ENCODE measurements around the gene STXBP6. TPM values are rescaled to one million over a fixed set of nuclear protein-coding genes. Genes with fewer than 3 reads are reported as not detected.

The STXBP6 gene
- total RNA-seq, 2 donors from 2014 or later = 13.5 to 20.2 TPM

DNA sequence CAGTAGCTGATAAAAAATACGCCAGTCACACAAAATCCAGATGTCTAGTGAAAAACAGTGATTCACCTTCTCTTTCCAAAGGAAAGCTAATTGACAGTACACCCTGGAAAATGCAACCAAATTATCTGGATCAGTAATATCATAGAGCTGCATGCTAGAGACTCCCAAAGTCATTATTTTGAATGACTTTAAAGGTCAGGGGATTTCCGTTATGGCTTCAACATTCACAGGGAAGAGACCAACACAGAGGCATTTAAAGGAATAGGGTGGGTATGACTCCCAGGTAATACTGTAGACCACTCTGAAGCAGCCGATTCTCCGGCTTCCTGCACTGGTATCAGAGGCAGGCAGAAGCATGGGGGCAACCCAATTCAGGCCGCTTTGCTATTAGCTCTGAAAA is 190.4 kb downstream of the STXBP6 start:
- Histone ChIP-seq H3K27ac (no peak overlapping the region), H3K4me1 (peaks cover 0 to 7% of the 10 kb centered on the region in 2 donors), H3K36me3 (no peaks in the 10 kb centered on the region), H3K9me3 (no peaks in the 10 kb centered on the region), H3K27me3 (no peaks in the 10 kb centered on the region), H3K4me3 (no peak overlapping the region)
- no peak for TF ChIP-seq CTCF (IDR thresholded peaks at IDR 0.05)
- no peak for DNase-seq (ENCODE audit: low spot score)

GRCh38 chr14:24858684-24859083 is 191.3 kb downstream of the STXBP6 start:
- Histone ChIP-seq H3K4me1 (peaks cover 0 to 7% of the 10 kb centered on the region in 2 donors), H3K9me3 (no peaks in the 10 kb centered on the region), H3K27me3 (no peaks in the 10 kb centered on the region), H3K36me3 (no peaks in the 10 kb centered on the region), H3K27ac (no peak overlapping the region), H3K4me3 (no peak overlapping the region)
- TF ChIP-seq CTCF (IDR thresholded peaks at IDR 0.05) = no peak
- DNase-seq (ENCODE audit: low spot score) = no peak

DNA sequence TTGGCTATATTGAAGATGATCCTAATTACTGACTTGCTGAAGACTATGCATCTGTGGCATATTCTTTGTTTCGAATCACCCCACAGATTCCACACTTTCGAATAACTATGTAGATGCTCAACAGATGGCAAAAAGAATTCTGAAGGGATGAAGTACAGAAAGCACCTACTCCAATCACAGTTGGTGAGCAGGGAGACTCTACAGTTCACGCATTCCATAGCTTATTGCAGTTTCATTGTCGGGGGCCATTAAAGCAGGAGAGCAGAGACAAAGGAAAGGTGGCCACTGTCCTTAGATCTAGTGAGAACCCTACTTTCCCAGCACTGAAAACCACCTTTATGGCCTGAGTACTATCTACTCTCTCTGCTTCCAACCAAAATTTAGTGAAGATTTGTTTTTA is 191.9 kb downstream of the STXBP6 start:
- no peak overlapping the region for H3K27ac ChIP-seq
- no peaks in the 10 kb centered on the region for H3K9me3 ChIP-seq
- no peaks in the 10 kb centered on the region for H3K27me3 ChIP-seq
- H3K36me3 ChIP-seq = no peaks in the 10 kb centered on the region
- H3K4me1 ChIP-seq = peaks cover 0 to 7% of the 10 kb centered on the region in 2 donors
- H3K4me3 ChIP-seq = no peak overlapping the region
- TF ChIP-seq CTCF (IDR thresholded peaks at IDR 0.05) = no peak
- no peak for DNase-seq (ENCODE audit: low spot score)

- Histone ChIP-seq H3K4me1 (peaks cover 0 to 7% of the 10 kb centered on the region in 2 donors), H3K36me3 (no peaks in the 10 kb centered on the region), H3K9me3 (no peaks in the 10 kb centered on the region), H3K27ac (no peak overlapping the region), H3K27me3 (no peaks in the 10 kb centered on the region), H3K4me3 (no peak overlapping the region)
- TF ChIP-seq CTCF (IDR thresholded peaks at IDR 0.05) = no peak
- DNase-seq (ENCODE audit: low spot score) = no peak
Observed at GRCh38 chr14:24857277-24857676, 192.7 kb downstream of the STXBP6 start.

GRCh38 chr14:24853446-24853845 is 196.5 kb downstream of the STXBP6 start:
- H3K4me1 ChIP-seq = no peaks in the 10 kb centered on the region
- TF ChIP-seq CTCF (IDR thresholded peaks at IDR 0.05) = no peak
- H3K27me3 ChIP-seq = no peaks in the 10 kb centered on the region
- no peak for DNase-seq (ENCODE audit: low spot score)
- H3K36me3 ChIP-seq = no peaks in the 10 kb centered on the region
- H3K9me3 ChIP-seq = no peaks in the 10 kb centered on the region
- no peak overlapping the region for H3K4me3 ChIP-seq
- H3K27ac ChIP-seq = no peak overlapping the region

- H3K27ac ChIP-seq = no peak overlapping the region
- no peak for TF ChIP-seq CTCF (IDR thresholded peaks at IDR 0.05)
- H3K4me3 ChIP-seq = no peak overlapping the region
- H3K4me1 ChIP-seq = no peaks in the 10 kb centered on the region
- H3K9me3 ChIP-seq = no peaks in the 10 kb centered on the region
- no peaks in the 10 kb centered on the region for H3K27me3 ChIP-seq
- no peak for DNase-seq (ENCODE audit: low spot score)
- H3K36me3 ChIP-seq = no peaks in the 10 kb centered on the region
Observed at GRCh38 chr14:24852312-24853060, 197.5 kb downstream of the STXBP6 start.

Data from right atrium auricular region (tissue), 2 donors.